Measurements from ENCODE around the gene SERPINA3.

SERPINA3 gene

DNA sequence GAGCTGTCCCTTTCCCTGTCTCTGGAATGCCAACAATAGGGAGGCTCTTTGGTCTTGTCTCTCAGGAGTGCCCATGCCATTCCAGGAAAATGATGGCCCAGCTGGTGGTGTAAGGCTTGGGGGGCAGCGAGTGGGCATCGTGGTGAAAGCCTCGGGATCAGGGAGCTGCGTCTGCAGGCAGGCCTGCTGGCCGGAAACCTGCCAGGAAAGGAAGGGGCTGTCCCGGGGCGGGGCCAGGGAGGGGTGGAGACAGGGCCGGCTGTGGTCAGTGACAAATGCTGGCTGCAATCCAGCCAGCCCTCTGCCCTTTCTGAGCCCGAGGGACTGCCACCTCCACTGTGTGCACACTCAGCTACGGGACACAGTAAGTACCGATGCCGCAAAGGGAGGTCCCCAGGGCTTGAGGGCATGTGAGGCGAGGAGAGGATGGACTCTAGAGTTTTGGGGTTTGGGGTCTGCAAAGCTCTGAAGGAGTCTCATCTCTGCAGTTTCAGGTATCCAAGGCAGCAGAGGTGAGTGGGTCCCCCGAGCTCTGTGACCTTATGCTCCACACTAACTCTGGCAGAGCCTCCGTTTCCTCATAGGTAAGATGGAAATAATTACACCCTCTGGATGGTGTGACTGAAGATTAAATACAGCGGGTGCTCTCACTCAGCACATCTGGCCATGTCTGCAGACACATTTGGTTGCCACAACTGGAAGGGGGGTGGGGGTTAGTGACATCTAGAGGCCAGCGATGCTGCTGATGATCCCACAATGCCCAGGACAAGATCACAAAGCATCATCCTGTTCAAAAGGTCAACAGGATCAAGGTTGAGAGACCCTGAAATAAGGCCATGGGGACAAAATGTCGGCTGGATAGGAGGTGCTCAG lies 30.8 kb upstream of the SERPINA3 start, which contains the start of gene SERPINA5:
Gene SERPINA5, plus strand, starts transcription at position 300 of the 873 bp plus-strand sequence. CDS start 5,937 bp downstream, outside the sequence.
- Histone ChIP-seq H3F3A (ENCODE audit: low read depth) (no peaks in the 10 kb centered on the region), H4K20me1 (ENCODE audit: insufficient read depth, low read length, poor library complexity, severe bottlenecking) (no peaks in the 10 kb centered on the region), H3K4me2 (ENCODE audit: low read depth, low read length, poor library complexity, severe bottlenecking) (no peak within 1 kb of the TSS)

GRCh38 chr14:94582199-94582750 lies 29.9 kb upstream of the SERPINA3 start:
- no peak overlapping the region for H3K4me3 ChIP-seq (ENCODE audit: low read length, poor library complexity, severe bottlenecking)
- H3K9me3 ChIP-seq (ENCODE audit: insufficient read depth, low read depth, low read length), result no peaks in the 10 kb centered on the region; the same call in 1 of the 2 replicates
- H3F3A ChIP-seq (ENCODE audit: low read depth), result no peaks in the 10 kb centered on the region
- H4K20me1 ChIP-seq (ENCODE audit: insufficient read depth, low read length, poor library complexity, severe bottlenecking), result no peaks in the 10 kb centered on the region
- TF ChIP-seq EZH2phosphoT487 (IDR thresholded peaks at IDR 0.05; ENCODE audit: borderline replicate concordance), result no peak
- TF ChIP-seq, protein P1, sequence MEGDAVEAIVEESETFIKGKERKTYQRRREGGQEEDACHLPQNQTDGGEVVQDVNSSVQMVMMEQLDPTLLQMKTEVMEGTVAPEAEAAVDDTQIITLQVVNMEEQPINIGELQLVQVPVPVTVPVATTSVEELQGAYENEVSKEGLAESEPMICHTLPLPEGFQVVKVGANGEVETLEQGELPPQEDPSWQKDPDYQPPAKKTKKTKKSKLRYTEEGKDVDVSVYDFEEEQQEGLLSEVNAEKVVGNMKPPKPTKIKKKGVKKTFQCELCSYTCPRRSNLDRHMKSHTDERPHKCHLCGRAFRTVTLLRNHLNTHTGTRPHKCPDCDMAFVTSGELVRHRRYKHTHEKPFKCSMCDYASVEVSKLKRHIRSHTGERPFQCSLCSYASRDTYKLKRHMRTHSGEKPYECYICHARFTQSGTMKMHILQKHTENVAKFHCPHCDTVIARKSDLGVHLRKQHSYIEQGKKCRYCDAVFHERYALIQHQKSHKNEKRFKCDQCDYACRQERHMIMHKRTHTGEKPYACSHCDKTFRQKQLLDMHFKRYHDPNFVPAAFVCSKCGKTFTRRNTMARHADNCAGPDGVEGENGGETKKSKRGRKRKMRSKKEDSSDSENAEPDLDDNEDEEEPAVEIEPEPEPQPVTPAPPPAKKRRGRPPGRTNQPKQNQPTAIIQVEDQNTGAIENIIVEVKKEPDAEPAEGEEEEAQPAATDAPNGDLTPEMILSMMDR (conservative IDR thresholded peaks at IDR 0.05; ENCODE audit: low read length), result no peak
- no peaks in the 10 kb centered on the region for H3K27me3 ChIP-seq (ENCODE audit: insufficient read depth, low read length, poor library complexity, severe bottlenecking)
- H3K4me1 ChIP-seq (ENCODE audit: insufficient read depth, low read length, poor library complexity, severe bottlenecking), result no peaks in the 10 kb centered on the region
- H3K9me2 ChIP-seq (replicated peaks; ENCODE audit: low read depth, low read length), result no peaks in the 10 kb centered on the region
- no peak overlapping the region for H3K4me2 ChIP-seq (ENCODE audit: low read depth, low read length, poor library complexity, severe bottlenecking)
- no peak overlapping the region for H3K9ac ChIP-seq (ENCODE audit: low read depth, low read length, poor library complexity, severe bottlenecking)
- H2AFZ ChIP-seq (ENCODE audit: low read length), result no peak overlapping the region
- no peaks in the 10 kb centered on the region for H3K79me2 ChIP-seq (ENCODE audit: insufficient read depth, low read length)
- no peaks in the 10 kb centered on the region for H3K36me3 ChIP-seq (ENCODE audit: insufficient read depth, low read length)

More for the DNA sequence above, 30.8 kb upstream of the SERPINA3 start, which contains the start of gene SERPINA5:
- no peak for TF ChIP-seq EZH2phosphoT487 (IDR thresholded peaks at IDR 0.05; ENCODE audit: borderline replicate concordance)
- TF ChIP-seq, protein P1 (conservative IDR thresholded peaks at IDR 0.05; ENCODE audit: low read length), result no peak
- Histone ChIP-seq H3K9me3 (ENCODE audit: insufficient read depth, low read depth, low read length) (no peaks in the 10 kb centered on the region; the same call in 1 of the 2 replicates), H3K79me2 (ENCODE audit: insufficient read depth, low read length) (no peaks in the 10 kb centered on the region), H3K9ac (ENCODE audit: low read depth, low read length, poor library complexity, severe bottlenecking) (no peak within 1 kb of the TSS), H3K4me3 (ENCODE audit: low read length, poor library complexity, severe bottlenecking) (no peak within 1 kb of the TSS), H2AFZ (ENCODE audit: low read length) (no peak within 1 kb of the TSS), H3K27me3 (ENCODE audit: insufficient read depth, low read length, poor library complexity, severe bottlenecking) (no peaks in the 10 kb centered on the region), H3K36me3 (ENCODE audit: insufficient read depth, low read length) (no peaks in the 10 kb centered on the region), H3K4me1 (ENCODE audit: insufficient read depth, low read length, poor library complexity, severe bottlenecking) (no peaks in the 10 kb centered on the region), H3K9me2 (replicated peaks; ENCODE audit: low read depth, low read length) (no peaks in the 10 kb centered on the region)

- Histone ChIP-seq H3K4me3 (ENCODE audit: low read length, poor library complexity, severe bottlenecking) (no peak overlapping the region), H3K4me2 (ENCODE audit: low read depth, low read length, poor library complexity, severe bottlenecking) (no peak overlapping the region), H3K9ac (ENCODE audit: low read depth, low read length, poor library complexity, severe bottlenecking) (no peak overlapping the region), H3F3A (ENCODE audit: low read depth) (no peaks in the 10 kb centered on the region), H3K79me2 (ENCODE audit: insufficient read depth, low read length) (no peaks in the 10 kb centered on the region), H3K4me1 (ENCODE audit: insufficient read depth, low read length, poor library complexity, severe bottlenecking) (no peaks in the 10 kb centered on the region), H3K9me2 (replicated peaks; ENCODE audit: low read depth, low read length) (no peaks in the 10 kb centered on the region), H3K36me3 (ENCODE audit: insufficient read depth, low read length) (no peaks in the 10 kb centered on the region), H3K9me3 (ENCODE audit: insufficient read depth, low read depth, low read length) (no peaks in the 10 kb centered on the region; the same call in 1 of the 2 replicates), H4K20me1 (ENCODE audit: insufficient read depth, low read length, poor library complexity, severe bottlenecking) (no peaks in the 10 kb centered on the region), H3K27me3 (ENCODE audit: insufficient read depth, low read length, poor library complexity, severe bottlenecking) (no peaks in the 10 kb centered on the region), H2AFZ (ENCODE audit: low read length) (no peak overlapping the region)
- TF ChIP-seq, protein P1 (conservative IDR thresholded peaks at IDR 0.05; ENCODE audit: low read length), result no peak
Observed at GRCh38 chr14:94582851-94583250, 29.3 kb upstream of the SERPINA3 start.
